Daoy (cell line): Measurements from ENCODE around the gene TAF1B. TPM values are rescaled to one million over a fixed set of nuclear protein-coding genes. Genes with fewer than 3 reads are reported as not detected.

ENCODE experiments used
- DNase-seq: peaks from one replicate; pipeline ENCODE4 v3.0.0-alpha.2; 2015; ENCODE audit warnings: low read depth
- total RNA-seq: library from RNA; depleted of rRNA; stranded (reverse); fragments of >200 nt; shearing (Covaris generic); gene quantifications from 2 replicates; pipeline ENCODE4 v1.2.3, GENCODE V29; 2014; rRNA removed

Gene TAF1B
- total RNA-seq, 1 experiment from 2014 or later: 47.2 TPM

- DNase-seq: no peak
These were observed 140.3 kb downstream of the TAF1B start for GRCh38 chr2:9983401-9984216.

Other genes starting within 250 kb of the TAF1B start
- 586 and 605 TPM in 2 replicates for gene YWHAQ, start 212.5 kb upstream of the TAF1B start, total RNA-seq
- 2.2 TPM in 2 replicates for gene GRHL1, start 108.2 kb downstream of the TAF1B start, total RNA-seq
- gene KLF11, start 200.1 kb downstream of the TAF1B start, total RNA-seq: 3.9 and 4.9 TPM in 2 replicates
- gene CYS1, start 236.9 kb downstream of the TAF1B start, total RNA-seq: 2.1 and 5.1 TPM in 2 replicates